GM23338 (cell line): ENCODE results near the gene TSC22D2. TPM values are rescaled to one million over a fixed set of nuclear protein-coding genes. Genes with fewer than 3 reads are reported as not detected.

ENCODE experiments used
- ATAC-seq: fragments of 200-7000 bp; cut with Tn5 transposase; 3 replicates; pipeline ENCODE4 v1.9.1; 2020
- DNase-seq: peaks from one replicate; pipeline ENCODE4 v3.0.0-alpha.2; 2015; ENCODE audit warnings: low spot score
- H2AFZ ChIP-seq: fragments of 200-600 bp; sonication (generic); 2 replicates; pipeline ENCODE4 v1.8.0; 2016; ENCODE audit warnings: antibody characterized with exemption, mild to moderate bottlenecking, moderate library complexity
- H3F3A ChIP-seq: fragments of 200-600 bp; sonication (generic); replicated peaks from 2 replicates; pipeline ENCODE4 v1.8.0; 2017; ENCODE audit warnings: antibody characterized with exemption, mixed run types, low read depth
- H3K27ac ChIP-seq: fragments of 200-600 bp; sonication (generic); 2 replicates; pipeline ENCODE4 v1.6.1; 2016; ENCODE audit warnings: low read depth
- H3K27me3 ChIP-seq: fragments of 200-600 bp; sonication (generic); 2 replicates; pipeline ENCODE4 v1.8.0; 2016; ENCODE audit warnings: mild to moderate bottlenecking, mixed run types, moderate library complexity; ENCODE audit not compliant: insufficient read depth
- H3K36me3 ChIP-seq: fragments of 200-600 bp; sonication (generic); 2 replicates; pipeline ENCODE4 v1.8.0; 2016; ENCODE audit warnings: mild to moderate bottlenecking; ENCODE audit not compliant: insufficient read depth
- H3K4me1 ChIP-seq: fragments of 200-600 bp; sonication (generic); 2 replicates; pipeline ENCODE4 v1.8.0; 2016; ENCODE audit warnings: mild to moderate bottlenecking, moderate library complexity; ENCODE audit not compliant: insufficient read depth
- H3K4me2 ChIP-seq: fragments of 200-600 bp; sonication (generic); 2 replicates; pipeline ENCODE4 v1.7.1; 2017; ENCODE audit warnings: mixed run types
- H3K4me3 ChIP-seq: fragments of 200-600 bp; sonication (generic); 2 replicates; pipeline ENCODE4 v1.6.1; 2016; ENCODE audit warnings: mixed run types
- H3K79me2 ChIP-seq: fragments of 200-600 bp; sonication (generic); replicated peaks from 2 replicates; pipeline ENCODE4 v1.8.0; 2017; ENCODE audit warnings: mild to moderate bottlenecking; ENCODE audit not compliant: insufficient read depth
- H3K9me2 ChIP-seq: fragments of 200-600 bp; sonication (generic); 2 replicates; pipeline ENCODE4 v1.8.0; 2017; ENCODE audit not compliant: insufficient read depth
- H4K20me1 ChIP-seq: fragments of 200-600 bp; sonication (generic); replicated peaks from 2 replicates; pipeline ENCODE4 v1.8.0; 2017; ENCODE audit warnings: mild to moderate bottlenecking; ENCODE audit not compliant: insufficient read depth
- H3K27ac Mint-ChIP-seq: 2 replicates; pipeline ENCODE4 v1.8.0; 2020; ENCODE audit warnings: inconsistent platforms, mild to moderate bottlenecking, moderate library complexity, mixed read lengths
- H3K27me3 Mint-ChIP-seq: 3 replicates; pipeline ENCODE4 v1.8.0; 2022; ENCODE audit warnings: low read depth, mild to moderate bottlenecking, moderate library complexity, mixed read lengths, inconsistent platforms; ENCODE audit not compliant: insufficient read depth, poor library complexity
- H3K36me3 Mint-ChIP-seq: 3 replicates; pipeline ENCODE4 v1.8.0; 2021; ENCODE audit warnings: low read depth, mild to moderate bottlenecking, inconsistent platforms, moderate library complexity, mixed read lengths
- H3K4me1 Mint-ChIP-seq: 3 replicates; pipeline ENCODE4 v1.8.0; 2020; ENCODE audit warnings: mild to moderate bottlenecking, inconsistent platforms, mixed read lengths
- H3K4me3 Mint-ChIP-seq: 3 replicates; pipeline ENCODE4 v1.8.0; 2021; ENCODE audit warnings: moderate library complexity, mild to moderate bottlenecking, inconsistent platforms, mixed read lengths
- H3K9me3 Mint-ChIP-seq: 3 replicates; pipeline ENCODE4 v1.8.0; 2020; ENCODE audit warnings: moderate library complexity, mild to moderate bottlenecking, inconsistent platforms, mixed read lengths
- CREB1 ChIP-seq: fragments of 250-450 bp; sonication (Bioruptor Pico); IDR thresholded peaks from 2 replicates; pipeline ENCODE4 v1.5.0; 2020; ENCODE audit warnings: low read depth, mild to moderate bottlenecking, moderate library complexity
- CTCF ChIP-seq, 2 experiments: fragments of 200-600 bp in 1 of 2; sonication (generic) in 1 of 2; conservative IDR thresholded peaks; 2 replicates each; pipeline versions ENCODE4 v1.5.1 to v1.6.1; 2016 to 2017; ENCODE audit warnings: antibody characterized with exemption in 2 of 2, low read depth in 2 of 2, mild to moderate bottlenecking in 2 of 2, moderate library complexity in 1 of 2
- ETS1 ChIP-seq: IDR thresholded peaks from 2 replicates; pipeline ENCODE4 v1.6.1; 2016; ENCODE audit warnings: antibody characterized with exemption
- EZH2 ChIP-seq: fragments of 200-600 bp; sonication (generic); IDR thresholded peaks from one replicate; pipeline ENCODE4 v1.8.0; 2017; ENCODE audit warnings: antibody characterized with exemption, mild to moderate bottlenecking, low read depth; ENCODE audit not compliant: unreplicated experiment
- EZH2phosphoT487 ChIP-seq: fragments of 200-600 bp; sonication (generic); IDR thresholded peaks from one replicate; pipeline ENCODE4 v1.8.1; 2018; ENCODE audit warnings: antibody characterized with exemption; ENCODE audit not compliant: unreplicated experiment
- JUNB ChIP-seq: IDR thresholded peaks from one replicate; pipeline ENCODE4 v1.6.1; 2016; ENCODE audit warnings: antibody characterized with exemption; ENCODE audit not compliant: unreplicated experiment
- NANOG ChIP-seq: IDR thresholded peaks from 2 replicates; pipeline ENCODE4 v1.6.1; 2016; ENCODE audit warnings: antibody characterized with exemption, borderline replicate concordance
- POLR2AphosphoS5 ChIP-seq: IDR thresholded peaks from 2 replicates; pipeline ENCODE4 v1.6.1; 2016; ENCODE audit warnings: antibody characterized with exemption, low read depth
- STAT1 ChIP-seq: IDR thresholded peaks from one replicate; pipeline ENCODE4 v1.6.1; 2016; ENCODE audit warnings: antibody characterized with exemption; ENCODE audit not compliant: unreplicated experiment
- ZNF114 ChIP-seq: fragments of 250-450 bp; sonication (Bioruptor Pico); IDR thresholded peaks from 2 replicates; pipeline ENCODE4 v1.5.0; 2020; ENCODE audit warnings: mild to moderate bottlenecking, moderate library complexity
- ZNF331 ChIP-seq: fragments of 250-450 bp; sonication (Bioruptor Pico); IDR thresholded peaks from 2 replicates; pipeline ENCODE4 v1.5.0; 2020; ENCODE audit warnings: low read depth, mild to moderate bottlenecking, moderate library complexity
- polyA plus RNA-seq: library from polyadenylated mRNA; unstranded; fragments of >200 nt; fragmentation: Nextera tagmentation; extraction: Ambion mirVana; gene quantifications from 2 replicates; pipeline ENCODE4 v1.2.1, GENCODE V29; 2016
- total RNA-seq: library from RNA; depleted of rRNA; stranded (reverse); fragments of >200 nt; shearing (Covaris generic); gene quantifications from 2 replicates; pipeline ENCODE4 v1.2.3, GENCODE V29; 2014
- TF ChIP-seq, protein P1 (sequence below): fragments of 250-450 bp; sonication (Bioruptor Pico); IDR thresholded peaks from 2 replicates; pipeline ENCODE4 v1.5.0; 2020; ENCODE audit warnings: mild to moderate bottlenecking, moderate library complexity

Gene TSC22D2
- total and polyA plus RNA-seq, 2 experiments from 2014 or later, result 18.6 to 34.2 TPM

- H3F3A ChIP-seq, result 0 out of 2 replicates have a peak, but pooled peaks cover 3% of the 10 kb centered on the region
Observed at GRCh38 chr3:150411106-150411460, 3.0 kb downstream of the TSC22D2 start.

More at GRCh38 chr3:150411106-150411460, 3.0 kb downstream of the TSC22D2 start:
- peak overlapping the region; percentile 95 for H3K4me2 ChIP-seq
- H3K9me3 Mint-ChIP-seq, result no peaks in the 10 kb centered on the region
- H3K4me1 Mint-ChIP-seq, result peaks cover 42% of the 10 kb centered on the region; the same call in 2 of the 3 replicates
- peaks cover 7% of the 10 kb centered on the region for H3K27me3 Mint-ChIP-seq
- no peak overlapping the region for H3K27ac ChIP-seq
- no peak for ATAC-seq
- peaks cover 64% of the 10 kb centered on the region for H3K79me2 ChIP-seq
- H3K27ac Mint-ChIP-seq, result no peak overlapping the region
- no peaks in the 10 kb centered on the region for H3K36me3 ChIP-seq
- H3K4me1 ChIP-seq, result peaks cover 38% of the 10 kb centered on the region
- peak overlapping the region; percentile 78 for H3K4me3 Mint-ChIP-seq
- H3K4me3 ChIP-seq, result peak overlapping the region; percentile 77
- H2AFZ ChIP-seq, result no peak overlapping the region
- peaks cover 32% of the 10 kb centered on the region for H4K20me1 ChIP-seq
- TF ChIP-seq ZNF114, result no peak
- TF ChIP-seq ETS1, result no peak
- no peak for TF ChIP-seq EZH2phosphoT487
- TF ChIP-seq STAT1, result no peak
- TF ChIP-seq, protein P1, sequence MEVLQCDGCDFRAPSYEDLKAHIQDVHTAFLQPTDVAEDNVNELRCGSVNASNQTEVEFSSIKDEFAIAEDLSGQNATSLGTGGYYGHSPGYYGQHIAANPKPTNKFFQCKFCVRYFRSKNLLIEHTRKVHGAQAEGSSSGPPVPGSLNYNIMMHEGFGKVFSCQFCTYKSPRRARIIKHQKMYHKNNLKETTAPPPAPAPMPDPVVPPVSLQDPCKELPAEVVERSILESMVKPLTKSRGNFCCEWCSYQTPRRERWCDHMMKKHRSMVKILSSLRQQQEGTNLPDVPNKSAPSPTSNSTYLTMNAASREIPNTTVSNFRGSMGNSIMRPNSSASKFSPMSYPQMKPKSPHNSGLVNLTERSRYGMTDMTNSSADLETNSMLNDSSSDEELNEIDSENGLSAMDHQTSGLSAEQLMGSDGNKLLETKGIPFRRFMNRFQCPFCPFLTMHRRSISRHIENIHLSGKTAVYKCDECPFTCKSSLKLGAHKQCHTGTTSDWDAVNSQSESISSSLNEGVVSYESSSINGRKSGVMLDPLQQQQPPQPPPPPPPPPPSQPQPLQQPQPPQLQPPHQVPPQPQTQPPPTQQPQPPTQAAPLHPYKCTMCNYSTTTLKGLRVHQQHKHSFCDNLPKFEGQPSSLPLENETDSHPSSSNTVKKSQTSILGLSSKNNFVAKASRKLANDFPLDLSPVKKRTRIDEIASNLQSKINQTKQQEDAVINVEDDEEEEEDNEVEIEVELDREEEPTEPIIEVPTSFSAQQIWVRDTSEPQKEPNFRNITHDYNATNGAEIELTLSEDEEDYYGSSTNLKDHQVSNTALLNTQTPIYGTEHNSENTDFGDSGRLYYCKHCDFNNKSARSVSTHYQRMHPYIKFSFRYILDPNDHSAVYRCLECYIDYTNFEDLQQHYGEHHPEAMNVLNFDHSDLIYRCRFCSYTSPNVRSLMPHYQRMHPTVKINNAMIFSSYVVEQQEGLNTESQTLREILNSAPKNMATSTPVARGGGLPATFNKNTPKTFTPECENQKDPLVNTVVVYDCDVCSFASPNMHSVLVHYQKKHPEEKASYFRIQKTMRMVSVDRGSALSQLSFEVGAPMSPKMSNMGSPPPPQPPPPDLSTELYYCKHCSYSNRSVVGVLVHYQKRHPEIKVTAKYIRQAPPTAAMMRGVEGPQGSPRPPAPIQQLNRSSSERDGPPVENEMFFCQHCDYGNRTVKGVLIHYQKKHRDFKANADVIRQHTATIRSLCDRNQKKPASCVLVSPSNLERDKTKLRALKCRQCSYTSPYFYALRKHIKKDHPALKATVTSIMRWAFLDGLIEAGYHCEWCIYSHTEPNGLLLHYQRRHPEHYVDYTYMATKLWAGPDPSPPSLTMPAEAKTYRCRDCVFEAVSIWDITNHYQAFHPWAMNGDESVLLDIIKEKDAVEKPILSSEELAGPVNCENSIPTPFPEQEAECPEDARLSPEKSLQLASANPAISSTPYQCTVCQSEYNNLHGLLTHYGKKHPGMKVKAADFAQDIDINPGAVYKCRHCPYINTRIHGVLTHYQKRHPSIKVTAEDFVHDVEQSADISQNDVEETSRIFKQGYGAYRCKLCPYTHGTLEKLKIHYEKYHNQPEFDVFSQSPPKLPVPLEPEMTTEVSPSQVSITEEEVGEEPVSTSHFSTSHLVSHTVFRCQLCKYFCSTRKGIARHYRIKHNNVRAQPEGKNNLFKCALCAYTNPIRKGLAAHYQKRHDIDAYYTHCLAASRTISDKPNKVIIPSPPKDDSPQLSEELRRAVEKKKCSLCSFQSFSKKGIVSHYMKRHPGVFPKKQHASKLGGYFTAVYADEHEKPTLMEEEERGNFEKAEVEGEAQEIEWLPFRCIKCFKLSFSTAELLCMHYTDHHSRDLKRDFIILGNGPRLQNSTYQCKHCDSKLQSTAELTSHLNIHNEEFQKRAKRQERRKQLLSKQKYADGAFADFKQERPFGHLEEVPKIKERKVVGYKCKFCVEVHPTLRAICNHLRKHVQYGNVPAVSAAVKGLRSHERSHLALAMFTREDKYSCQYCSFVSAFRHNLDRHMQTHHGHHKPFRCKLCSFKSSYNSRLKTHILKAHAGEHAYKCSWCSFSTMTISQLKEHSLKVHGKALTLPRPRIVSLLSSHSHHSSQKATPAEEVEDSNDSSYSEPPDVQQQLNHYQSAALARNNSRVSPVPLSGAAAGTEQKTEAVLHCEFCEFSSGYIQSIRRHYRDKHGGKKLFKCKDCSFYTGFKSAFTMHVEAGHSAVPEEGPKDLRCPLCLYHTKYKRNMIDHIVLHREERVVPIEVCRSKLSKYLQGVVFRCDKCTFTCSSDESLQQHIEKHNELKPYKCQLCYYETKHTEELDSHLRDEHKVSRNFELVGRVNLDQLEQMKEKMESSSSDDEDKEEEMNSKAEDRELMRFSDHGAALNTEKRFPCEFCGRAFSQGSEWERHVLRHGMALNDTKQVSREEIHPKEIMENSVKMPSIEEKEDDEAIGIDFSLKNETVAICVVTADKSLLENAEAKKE (CRISPR knock-in tag), result no peak
- no peak for TF ChIP-seq ZNF331 (CRISPR knock-in tag)
- no peak for TF ChIP-seq EZH2
- no peak for TF ChIP-seq CTCF (conservative IDR thresholded peaks at IDR 0.05; ENCODE audit: low read depth in 2 of 2)
- TF ChIP-seq NANOG, result no peak
- TF ChIP-seq CREB1 (CRISPR knock-in tag), result no peak
- TF ChIP-seq POLR2AphosphoS5, result no peak
- TF ChIP-seq JUNB, result no peak
- peaks cover 15% of the 10 kb centered on the region for H3K36me3 Mint-ChIP-seq
- no peaks in the 10 kb centered on the region for H3K9me2 ChIP-seq
- peak; percentile 14 for DNase-seq
- H3K27me3 ChIP-seq, result no peaks in the 10 kb centered on the region
